OCI-LY1 (cell line): ENCODE data around the gene KLRK1.
"Not testable (repeated sequence)": the region's sequence is repeated elsewhere in the genome, so short reads cannot be mapped to it uniquely, and the experiment has no call there.

Experiments
- H2AFZ ChIP-seq: fragments of 200-600 bp; sonication (generic), shearing (Covaris generic); 2 replicates; pipeline ENCODE4 v1.6.0; 2014; ENCODE audit warnings: antibody characterized with exemption, mild to moderate bottlenecking, low read length
- H3F3A ChIP-seq: fragments of 200-600 bp; sonication (generic), shearing (Covaris generic); 2 replicates; pipeline ENCODE4 v1.6.0; 2014; ENCODE audit warnings: mild to moderate bottlenecking, antibody characterized with exemption, low read length, moderate library complexity; ENCODE audit not compliant: insufficient read depth
- H3K27ac ChIP-seq: fragments of 200-600 bp; sonication (generic); 2 replicates; pipeline ENCODE4 v1.5.1; 2014; ENCODE audit warnings: low read length, mixed run types, mild to moderate bottlenecking, low read depth; ENCODE audit not compliant: poor library complexity, severe bottlenecking
- H3K27me3 ChIP-seq: fragments of 200-600 bp; sonication (generic); 2 replicates; pipeline ENCODE4 v1.6.0; 2014; ENCODE audit warnings: antibody characterized with exemption, mild to moderate bottlenecking, low read length, moderate library complexity; ENCODE audit not compliant: insufficient read depth
- H3K36me3 ChIP-seq: fragments of 200-600 bp; sonication (generic); 2 replicates; pipeline ENCODE4 v1.6.1; 2014; ENCODE audit warnings: mild to moderate bottlenecking, antibody characterized with exemption, low read length, moderate library complexity, mixed read lengths; ENCODE audit not compliant: insufficient read depth
- H3K4me1 ChIP-seq: fragments of 200-600 bp; sonication (generic); 2 replicates; pipeline ENCODE4 v1.5.1; 2014; ENCODE audit warnings: mild to moderate bottlenecking, low read length, moderate library complexity; ENCODE audit not compliant: insufficient read depth, severe bottlenecking
- H3K4me2 ChIP-seq: fragments of 200-600 bp; sonication (generic), shearing (Covaris generic); 2 replicates; pipeline ENCODE4 v1.6.1; 2014; ENCODE audit warnings: low read length
- H3K4me3 ChIP-seq: fragments of 200-600 bp; sonication (generic); 2 replicates; pipeline ENCODE4 v1.5.1; 2014; ENCODE audit warnings: low read length, low read depth, mild to moderate bottlenecking, mixed read lengths; ENCODE audit not compliant: poor library complexity, severe bottlenecking
- H3K79me2 ChIP-seq: fragments of 200-600 bp; shearing (Covaris generic); 2 replicates; pipeline ENCODE4 v1.6.1; 2016; ENCODE audit warnings: mixed run types, low read length, mixed read lengths; ENCODE audit not compliant: insufficient read depth
- H3K9ac ChIP-seq: fragments of 200-600 bp; sonication (generic), shearing (Covaris generic); 2 replicates; pipeline ENCODE4 v1.6.1; 2014; ENCODE audit warnings: mild to moderate bottlenecking, low read length, mixed read lengths
- H3K9me2 ChIP-seq: fragments of 200-600 bp; sonication (generic), shearing (Covaris generic); 2 replicates; pipeline ENCODE4 v1.6.1; 2014; ENCODE audit warnings: low read depth, mild to moderate bottlenecking, low read length, mixed read lengths
- H3K9me3 ChIP-seq: fragments of 200-600 bp; shearing (Covaris generic); 2 replicates; pipeline ENCODE4 v1.6.1; 2014; ENCODE audit warnings: low read length, mixed read lengths
- H4K20me1 ChIP-seq: fragments of 200-600 bp; sonication (generic), shearing (Covaris generic); 2 replicates; pipeline ENCODE4 v1.6.0; 2016; ENCODE audit warnings: mild to moderate bottlenecking, low read length; ENCODE audit not compliant: insufficient read depth
- EZH2 ChIP-seq: fragments of 200-600 bp; sonication (generic), shearing (Covaris generic); IDR thresholded peaks from 2 replicates; pipeline ENCODE4 v1.8.0; 2017; ENCODE audit warnings: borderline replicate concordance, mixed run types, mild to moderate bottlenecking, antibody characterized with exemption, low read length, moderate library complexity, mixed read lengths
- TF ChIP-seq, protein P1 (sequence below): fragments of 200-600 bp; sonication (generic), shearing (Covaris generic); IDR thresholded peaks from 2 replicates; pipeline ENCODE4 v1.5.1; 2017; ENCODE audit warnings: mild to moderate bottlenecking, antibody characterized with exemption, low read length, moderate library complexity, mixed read lengths

KLRK1 gene

DNA sequence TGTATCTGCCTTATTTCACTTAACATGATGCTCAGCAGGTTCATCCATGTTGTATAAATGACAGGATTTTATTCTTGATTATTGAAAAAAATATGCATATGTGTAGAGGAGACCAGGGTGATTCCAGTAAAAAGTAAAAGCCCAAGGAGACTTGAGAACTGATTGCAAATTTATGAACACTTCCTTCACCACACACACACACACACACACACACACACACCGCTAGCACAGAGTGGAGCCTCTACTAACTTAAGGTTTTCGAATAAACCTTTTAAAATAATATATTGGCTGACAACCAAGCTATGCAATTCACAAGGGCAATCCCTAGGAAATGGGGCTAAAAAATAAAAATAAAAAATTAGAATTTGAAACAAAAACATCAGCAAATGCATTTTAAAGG is 8.3 kb upstream of the KLRK1 start:
- Histone ChIP-seq H3K27me3 (no peaks in the 10 kb centered on the region), H3K36me3 (peaks cover 46% of the 10 kb centered on the region), H3K4me2 (peak overlapping the region; percentile 81), H3K79me2 (peaks cover 31% of the 10 kb centered on the region), H3K9me2 (no peaks in the 10 kb centered on the region), H3K27ac (peak overlapping the region; percentile 97), H3K4me3 (peak overlapping the region; percentile 57), H3K9me3 (no peaks in the 10 kb centered on the region), H3K9ac (peak overlapping the region; percentile 75), H3K4me1 (peaks cover 95% of the 10 kb centered on the region), H2AFZ (no peak overlapping the region), H4K20me1 (no peaks in the 10 kb centered on the region), H3F3A (peaks cover 19% of the 10 kb centered on the region)
- TF ChIP-seq, protein P1, sequence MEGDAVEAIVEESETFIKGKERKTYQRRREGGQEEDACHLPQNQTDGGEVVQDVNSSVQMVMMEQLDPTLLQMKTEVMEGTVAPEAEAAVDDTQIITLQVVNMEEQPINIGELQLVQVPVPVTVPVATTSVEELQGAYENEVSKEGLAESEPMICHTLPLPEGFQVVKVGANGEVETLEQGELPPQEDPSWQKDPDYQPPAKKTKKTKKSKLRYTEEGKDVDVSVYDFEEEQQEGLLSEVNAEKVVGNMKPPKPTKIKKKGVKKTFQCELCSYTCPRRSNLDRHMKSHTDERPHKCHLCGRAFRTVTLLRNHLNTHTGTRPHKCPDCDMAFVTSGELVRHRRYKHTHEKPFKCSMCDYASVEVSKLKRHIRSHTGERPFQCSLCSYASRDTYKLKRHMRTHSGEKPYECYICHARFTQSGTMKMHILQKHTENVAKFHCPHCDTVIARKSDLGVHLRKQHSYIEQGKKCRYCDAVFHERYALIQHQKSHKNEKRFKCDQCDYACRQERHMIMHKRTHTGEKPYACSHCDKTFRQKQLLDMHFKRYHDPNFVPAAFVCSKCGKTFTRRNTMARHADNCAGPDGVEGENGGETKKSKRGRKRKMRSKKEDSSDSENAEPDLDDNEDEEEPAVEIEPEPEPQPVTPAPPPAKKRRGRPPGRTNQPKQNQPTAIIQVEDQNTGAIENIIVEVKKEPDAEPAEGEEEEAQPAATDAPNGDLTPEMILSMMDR = no peak
- no peak for TF ChIP-seq EZH2

DNA sequence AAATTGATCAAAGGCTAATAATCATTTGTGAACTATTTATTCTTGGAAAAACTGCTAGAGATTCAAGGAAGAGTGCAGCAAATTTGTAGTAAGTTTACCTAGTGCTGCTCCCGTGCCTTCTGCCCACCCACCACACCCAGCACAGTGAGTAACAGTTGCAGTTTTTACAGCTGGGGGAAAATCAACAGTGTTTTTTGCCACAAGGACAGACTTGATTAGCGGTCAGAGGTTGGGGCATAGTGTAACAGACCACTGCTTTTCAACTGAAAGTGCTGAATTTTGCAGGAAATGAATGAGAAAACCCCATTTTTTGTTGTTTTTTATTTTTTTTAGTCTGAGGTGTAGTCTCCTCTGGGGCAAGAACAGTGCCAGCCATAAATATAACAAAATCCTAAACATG is 7.5 kb upstream of the KLRK1 start:
- Histone ChIP-seq H3K9me3 (no peaks in the 10 kb centered on the region), H3K36me3 (peaks cover 43% of the 10 kb centered on the region), H3K27ac (peak overlapping the region; percentile 97), H3K9me2 (no peaks in the 10 kb centered on the region), H2AFZ (no peak overlapping the region), H3K27me3 (no peaks in the 10 kb centered on the region), H3K9ac (peak overlapping the region; percentile 75), H4K20me1 (no peaks in the 10 kb centered on the region), H3K4me2 (peak overlapping the region; percentile 81), H3K79me2 (peaks cover 23% of the 10 kb centered on the region; the same call in 1 of the 2 replicates), H3K4me1 (peaks cover 99% of the 10 kb centered on the region), H3K4me3 (peak overlapping the region; percentile 57), H3F3A (peaks cover 19% of the 10 kb centered on the region)
- TF ChIP-seq, protein P1 = no peak
- no peak for TF ChIP-seq EZH2

DNA sequence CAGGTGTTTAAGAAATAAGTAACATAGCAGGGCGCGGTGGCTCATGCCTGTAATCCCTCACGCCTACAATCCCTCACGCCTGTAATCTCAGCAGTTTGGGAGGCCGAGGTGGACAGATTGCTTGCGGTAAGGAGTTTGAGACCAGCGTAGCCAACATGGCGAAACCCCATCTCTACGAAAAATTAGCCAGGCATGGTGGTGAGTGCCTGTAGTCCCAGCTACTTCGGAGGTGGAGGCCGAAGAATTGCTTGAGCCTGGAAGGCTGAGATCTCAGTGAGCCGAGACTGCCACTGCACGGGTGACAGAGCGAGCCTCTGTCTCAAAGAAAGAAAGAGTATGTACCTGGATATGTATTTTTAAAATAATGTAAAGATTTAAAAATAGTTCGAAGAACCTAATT is 6.3 kb upstream of the KLRK1 start:
- Histone ChIP-seq H3K27ac (peak overlapping the region; percentile 97), H3K4me2 (peak overlapping the region; percentile 81), H3K36me3 (peaks cover 31% of the 10 kb centered on the region), H3K4me3 (peak overlapping the region; percentile 57), H3K4me1 (peaks cover 99% of the 10 kb centered on the region), H3K9ac (peak overlapping the region; percentile 75), H3K79me2 (peaks cover 15% of the 10 kb centered on the region; the same call in 1 of the 2 replicates), H3F3A (peaks cover 20% of the 10 kb centered on the region)
- not testable (repeated sequence) for H2AFZ ChIP-seq, H3K9me2 ChIP-seq, H3K9me3 ChIP-seq, H4K20me1 ChIP-seq, H3K27me3 ChIP-seq

DNA sequence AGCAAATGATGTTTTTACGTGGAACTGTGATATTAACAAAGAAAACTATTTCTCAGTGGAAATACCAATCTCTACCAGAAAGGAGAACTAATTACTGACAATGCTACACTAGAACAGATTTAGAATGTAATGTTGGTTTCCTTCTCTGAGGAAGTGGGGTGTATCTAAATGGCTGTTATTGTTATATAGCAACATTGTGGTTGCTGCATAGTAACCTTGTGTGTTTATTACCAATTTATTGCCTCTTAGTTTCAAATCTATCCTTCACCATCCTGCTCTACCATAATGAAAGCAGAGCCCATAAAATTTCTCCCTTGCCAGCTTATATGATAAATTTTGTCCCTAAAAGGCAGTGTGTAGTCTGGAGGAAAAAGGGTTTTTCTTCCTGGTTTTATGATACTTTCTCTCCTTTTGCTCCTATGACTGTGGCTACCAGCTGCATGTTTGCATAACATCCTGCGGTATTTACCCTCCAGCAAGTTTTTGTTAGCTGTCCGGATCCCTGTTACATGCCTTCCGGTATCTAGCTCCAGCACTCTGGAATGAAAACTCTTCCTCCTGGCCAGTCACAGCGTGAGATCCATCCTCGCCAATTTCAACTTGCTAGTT is 5.7 kb upstream of the KLRK1 start:
- H3K9me3 ChIP-seq = no peaks in the 10 kb centered on the region
- H3K4me2 ChIP-seq = peak overlapping the region; percentile 81
- TF ChIP-seq, protein P1 = no peak
- TF ChIP-seq EZH2 = no peak
- H3F3A ChIP-seq = peaks cover 20% of the 10 kb centered on the region
- peak overlapping the region; percentile 57 for H3K4me3 ChIP-seq
- no peaks in the 10 kb centered on the region for H3K9me2 ChIP-seq
- no peak overlapping the region for H2AFZ ChIP-seq
- peak overlapping the region; percentile 75 for H3K9ac ChIP-seq
- H3K79me2 ChIP-seq = peaks cover 9% of the 10 kb centered on the region; the same call in 1 of the 2 replicates
- peaks cover 100% of the 10 kb centered on the region for H3K4me1 ChIP-seq
- peak overlapping the region; percentile 97 for H3K27ac ChIP-seq
- peaks cover 25% of the 10 kb centered on the region for H3K36me3 ChIP-seq
- no peaks in the 10 kb centered on the region for H4K20me1 ChIP-seq
- no peaks in the 10 kb centered on the region for H3K27me3 ChIP-seq

DNA sequence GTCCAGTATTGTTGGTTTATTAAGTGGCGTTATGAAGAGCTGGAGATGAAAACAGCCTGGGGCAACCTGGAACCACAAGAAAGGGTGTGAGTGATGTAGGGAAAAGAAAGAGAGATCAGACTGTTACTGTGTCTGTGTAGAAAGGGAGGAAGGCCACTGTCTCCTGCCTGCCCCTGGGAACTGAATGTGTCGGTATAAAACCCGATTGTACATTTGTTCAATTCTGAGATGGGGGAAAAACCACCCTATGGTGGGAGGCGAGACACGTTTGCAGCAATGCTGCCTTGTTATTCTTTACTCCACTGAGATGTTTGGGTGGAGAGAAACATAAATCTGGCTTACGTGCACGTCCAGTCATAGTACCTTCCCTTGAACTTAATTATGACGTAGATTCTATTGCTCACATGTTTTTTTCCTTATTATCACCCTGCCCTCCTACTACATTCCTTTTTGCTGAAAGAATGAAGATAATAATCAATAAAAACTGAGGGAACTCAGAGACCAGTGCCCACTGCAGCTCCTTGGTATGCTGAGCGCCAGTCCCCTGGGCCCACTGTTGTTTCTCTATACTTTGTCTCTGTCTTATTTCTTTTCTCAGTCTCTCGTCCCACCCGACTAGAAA is 4.8 kb upstream of the KLRK1 start:
- Histone ChIP-seq H3K27ac (peak overlapping the region; percentile 97), H3K79me2 (peaks cover 16% of the 10 kb centered on the region), H3F3A (peaks cover 20% of the 10 kb centered on the region), H3K36me3 (peaks cover 16% of the 10 kb centered on the region), H3K4me3 (peak overlapping the region; percentile 12), H3K4me1 (peaks cover 100% of the 10 kb centered on the region), H3K9ac (peak overlapping the region; percentile 75), H3K4me2 (peak overlapping the region; percentile 81)
- H3K9me3 ChIP-seq, H4K20me1 ChIP-seq, H3K27me3 ChIP-seq, H3K9me2 ChIP-seq, H2AFZ ChIP-seq: not testable (repeated sequence)
